Measurements from ENCODE around the gene DYNLT4.
A peak's percentile ranks its signal among the peaks of the same experiment; 100 is the strongest.

- TF ChIP-seq CTCF (IDR thresholded peaks at IDR 0.05) (peak; percentile 90), POLR2AphosphoS5 (IDR thresholded peaks at IDR 0.05; ENCODE audit: low read depth, low read length) (no peak), SIN3A (IDR thresholded peaks at IDR 0.05; ENCODE audit: borderline replicate concordance, insufficient read depth, low read depth, low read length) (no peak)
Measured at GRCh38 chr1:44786138-44786840, 20.9 kb downstream of the DYNLT4 start.
